ENCODE measurements around the gene KDM4D. TPM values are rescaled to one million over a fixed set of nuclear protein-coding genes. Genes with fewer than 3 reads are reported as not detected.
"Not testable (repeated sequence)": the region's sequence is repeated elsewhere in the genome, so short reads cannot be mapped to it uniquely, and the experiment has no call there.

KDM4D gene
- total RNA-seq, 4 donors from 2014 or later = 0.83 to 1.2 (median 0.98) TPM

DNA sequence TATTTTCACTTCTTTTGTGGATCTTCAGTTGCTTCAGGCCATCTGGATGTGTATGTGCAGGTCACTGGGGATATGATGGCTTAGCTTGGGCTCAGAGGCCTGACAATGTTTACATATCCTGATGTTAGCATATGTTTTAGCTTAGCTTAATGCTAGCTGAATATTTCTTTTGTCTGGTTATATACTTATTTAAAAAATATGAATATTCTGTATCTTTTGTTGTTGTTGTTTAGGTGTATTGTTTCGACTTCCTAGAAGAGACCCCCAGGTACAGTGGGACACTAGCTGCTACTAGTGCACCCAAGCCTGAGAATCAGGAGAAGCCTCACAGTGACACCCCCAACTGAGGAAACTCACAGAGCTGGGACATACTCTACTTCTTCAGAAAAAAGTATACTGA lies 51.4 kb downstream of the KDM4D start, which contains the start of gene KDM4E:
Gene KDM4E, plus strand, starts transcription at position 301 of the 400 bp plus-strand sequence. CDS start 300 bp downstream, outside the sequence.
- Histone ChIP-seq H3K9me3 (no peaks in the 10 kb centered on the region), H3K4me3 (replicated peaks in 1 of 3) (no peak within 1 kb of the TSS), H3K27ac (no peak within 1 kb of the TSS), H3K4me1 (no peaks in the 10 kb centered on the region), H3K36me3 (no peaks in the 10 kb centered on the region), H3K27me3 (no peaks in the 10 kb centered on the region)
- intact Hi-C loops (cut with DNase I) = no loop called here
- no peak for DNase-seq
- WGBS, 2 donors = 92 to 96% methylated on average over 1 of the region's 1 CpG
- no peak for TF ChIP-seq POLR2A (IDR thresholded peaks at IDR 0.05)

DNA sequence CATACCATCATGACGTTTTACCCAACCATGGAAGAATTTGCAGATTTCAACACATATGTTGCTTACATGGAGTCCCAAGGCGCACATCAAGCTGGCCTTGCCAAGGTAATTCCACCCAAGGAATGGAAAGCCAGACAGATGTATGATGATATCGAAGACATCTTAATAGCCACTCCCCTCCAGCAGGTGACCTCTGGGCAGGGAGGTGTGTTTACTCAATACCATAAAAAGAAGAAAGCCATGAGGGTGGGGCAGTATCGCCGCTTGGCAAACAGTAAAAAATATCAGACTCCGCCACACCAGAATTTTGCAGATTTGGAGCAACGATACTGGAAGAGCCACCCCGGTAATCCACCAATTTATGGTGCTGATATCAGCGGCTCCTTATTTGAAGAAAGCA lies 52.1 kb downstream of the KDM4D start:
- H3K4me1 ChIP-seq; intact Hi-C loops (cut with DNase I); H3K36me3 ChIP-seq; H3K27me3 ChIP-seq; H3K4me3 ChIP-seq (replicated peaks in 1 of 3); H3K27ac ChIP-seq; H3K9me3 ChIP-seq; DNase-seq: not testable (repeated sequence)
- 95% methylated on average over 8 of the region's 9 CpGs for WGBS, 2 donors

DNA sequence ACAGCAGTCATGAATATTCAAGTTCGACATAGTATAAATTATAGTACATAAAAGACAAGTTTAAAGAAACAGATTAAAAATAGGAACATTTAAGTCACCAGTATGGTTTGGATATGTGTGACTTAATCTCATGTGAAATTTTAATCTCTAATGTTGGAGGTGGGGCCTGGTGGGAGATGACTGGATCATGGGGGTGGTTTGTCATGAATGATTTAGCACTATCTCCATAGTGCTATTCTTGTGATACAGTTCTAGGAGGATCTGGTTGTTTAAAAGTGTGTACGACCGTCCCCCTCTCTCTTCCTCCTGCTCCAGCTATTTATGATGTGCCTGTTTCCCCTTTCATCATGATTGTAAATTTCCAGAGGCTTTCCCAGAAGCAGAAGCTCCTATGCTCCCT lies 54.8 kb downstream of the KDM4D start:
- H3K9me3 ChIP-seq = no peaks in the 10 kb centered on the region
- H3K27me3 ChIP-seq = no peaks in the 10 kb centered on the region
- H3K4me3 ChIP-seq (replicated peaks in 1 of 3) = no peak overlapping the region
- no peak for DNase-seq
- intact Hi-C loops (cut with DNase I) = no loop called here
- 91 to 92% methylated on average over 3 of the region's 3 CpGs for WGBS, 2 donors
- no peaks in the 10 kb centered on the region for H3K4me1 ChIP-seq
- TF ChIP-seq POLR2A (IDR thresholded peaks at IDR 0.05) = no peak
- TF ChIP-seq, protein P1, sequence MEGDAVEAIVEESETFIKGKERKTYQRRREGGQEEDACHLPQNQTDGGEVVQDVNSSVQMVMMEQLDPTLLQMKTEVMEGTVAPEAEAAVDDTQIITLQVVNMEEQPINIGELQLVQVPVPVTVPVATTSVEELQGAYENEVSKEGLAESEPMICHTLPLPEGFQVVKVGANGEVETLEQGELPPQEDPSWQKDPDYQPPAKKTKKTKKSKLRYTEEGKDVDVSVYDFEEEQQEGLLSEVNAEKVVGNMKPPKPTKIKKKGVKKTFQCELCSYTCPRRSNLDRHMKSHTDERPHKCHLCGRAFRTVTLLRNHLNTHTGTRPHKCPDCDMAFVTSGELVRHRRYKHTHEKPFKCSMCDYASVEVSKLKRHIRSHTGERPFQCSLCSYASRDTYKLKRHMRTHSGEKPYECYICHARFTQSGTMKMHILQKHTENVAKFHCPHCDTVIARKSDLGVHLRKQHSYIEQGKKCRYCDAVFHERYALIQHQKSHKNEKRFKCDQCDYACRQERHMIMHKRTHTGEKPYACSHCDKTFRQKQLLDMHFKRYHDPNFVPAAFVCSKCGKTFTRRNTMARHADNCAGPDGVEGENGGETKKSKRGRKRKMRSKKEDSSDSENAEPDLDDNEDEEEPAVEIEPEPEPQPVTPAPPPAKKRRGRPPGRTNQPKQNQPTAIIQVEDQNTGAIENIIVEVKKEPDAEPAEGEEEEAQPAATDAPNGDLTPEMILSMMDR (IDR thresholded peaks at IDR 0.05) = no peak
- H3K36me3 ChIP-seq = no peaks in the 10 kb centered on the region
- no peak overlapping the region for H3K27ac ChIP-seq

DNA sequence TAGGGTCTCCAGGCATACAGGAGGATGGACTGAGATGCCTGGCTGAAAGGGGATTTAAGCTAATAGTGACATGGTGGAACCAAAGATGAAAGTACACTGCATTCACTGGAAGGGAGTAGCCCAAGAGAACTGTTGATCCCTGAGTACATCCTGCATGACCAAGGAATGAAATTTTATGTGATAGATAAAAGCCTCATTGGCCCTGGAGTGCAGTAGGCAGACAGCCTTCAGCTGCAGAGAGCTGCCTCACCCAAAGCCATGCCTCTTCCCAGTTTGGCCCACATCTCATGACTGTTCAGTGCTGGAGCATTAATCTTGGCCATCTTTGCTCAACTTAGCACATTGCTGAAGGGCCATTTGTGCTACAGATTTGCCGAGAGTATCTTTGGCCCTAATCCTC lies 59.5 kb downstream of the KDM4D start:
- no peaks in the 10 kb centered on the region for H3K4me1 ChIP-seq
- 89 to 94% methylated on average over 1 of the region's 1 CpG for WGBS, 2 donors
- intact Hi-C loops (cut with DNase I) = no loop called here
- no peaks in the 10 kb centered on the region for H3K36me3 ChIP-seq
- H3K4me3 ChIP-seq (replicated peaks in 1 of 3) = no peak overlapping the region
- peaks cover 6% of the 10 kb centered on the region for H3K27me3 ChIP-seq
- TF ChIP-seq POLR2A (IDR thresholded peaks at IDR 0.05) = no peak
- TF ChIP-seq, protein P1 (IDR thresholded peaks at IDR 0.05) = no peak
- H3K27ac ChIP-seq = no peak overlapping the region
- H3K9me3 ChIP-seq = no peaks in the 10 kb centered on the region
- no peak for DNase-seq

DNA sequence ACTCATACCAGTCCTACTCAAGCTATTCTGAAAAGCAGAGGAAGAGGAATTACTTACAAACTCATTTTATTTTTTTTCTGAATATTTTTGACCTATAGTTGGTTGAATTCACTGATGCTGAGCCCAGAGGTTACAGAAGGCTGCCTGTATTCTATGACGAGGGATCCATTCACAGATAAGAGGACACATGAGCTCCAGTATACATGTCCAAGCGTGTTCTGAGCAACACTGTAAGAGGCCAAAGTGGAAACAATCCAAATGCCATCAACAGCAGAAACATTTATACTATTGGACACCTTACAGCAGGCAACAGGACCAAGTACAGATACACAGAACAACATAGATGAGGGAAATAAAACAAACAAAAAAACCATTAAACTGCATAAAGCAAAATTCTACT lies 61.8 kb downstream of the KDM4D start:
- Histone ChIP-seq H3K4me3 (replicated peaks in 1 of 3) (no peak overlapping the region), H3K27me3 (peaks cover 6% of the 10 kb centered on the region), H3K27ac (no peak overlapping the region), H3K4me1 (no peaks in the 10 kb centered on the region), H3K36me3 (no peaks in the 10 kb centered on the region), H3K9me3 (no peaks in the 10 kb centered on the region)
- intact Hi-C loops (cut with DNase I) = no loop called here
- 78 to 92% methylated on average over 2 of the region's 2 CpGs for WGBS, 2 donors
- DNase-seq = no peak
- TF ChIP-seq POLR2A (IDR thresholded peaks at IDR 0.05) = no peak

DNA sequence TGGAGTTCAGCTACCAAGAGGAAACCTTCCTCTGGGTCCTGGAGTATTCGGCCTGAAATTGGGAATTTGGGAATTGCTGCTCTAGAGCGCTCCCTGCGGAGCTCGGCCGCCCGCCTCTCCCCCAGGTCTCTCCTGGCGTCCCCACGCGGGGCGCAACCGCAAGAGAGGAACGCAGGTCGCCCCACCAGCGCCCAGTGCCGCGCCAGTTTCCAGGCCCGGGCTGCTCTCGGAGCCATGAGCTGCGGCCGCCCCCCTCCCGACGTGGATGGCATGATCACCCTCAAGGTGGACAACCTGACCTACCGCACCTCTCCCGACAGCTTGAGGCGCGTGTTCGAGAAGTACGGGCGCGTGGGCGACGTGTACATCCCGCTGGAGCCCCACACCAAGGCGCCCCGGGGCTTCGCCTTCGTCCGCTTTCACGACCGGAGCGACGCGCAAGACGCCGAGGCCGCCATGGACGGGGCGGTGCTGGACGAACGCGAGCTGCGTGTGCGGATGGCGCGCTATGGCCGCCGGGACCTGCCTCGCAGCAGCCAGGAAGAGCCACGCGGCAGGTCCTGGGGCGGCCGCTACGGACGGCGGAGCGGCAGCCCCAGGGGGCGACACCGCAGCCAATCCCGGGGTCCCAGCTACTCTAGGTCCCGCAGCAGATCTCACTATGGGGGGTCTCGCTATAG lies 64.0 kb downstream of the KDM4D start:
- H3K27me3 ChIP-seq; H3K27ac ChIP-seq; H3K36me3 ChIP-seq; intact Hi-C loops (cut with DNase I); H3K4me1 ChIP-seq; H3K9me3 ChIP-seq: not testable (repeated sequence)
- peak overlapping the region in 1 of 3 donors; percentile 24 for H3K4me3 ChIP-seq (replicated peaks in 1 of 3)
- WGBS, 2 donors = 31 to 44% methylated on average over 18 to 45 of the region's 71 CpGs
- DNase-seq = peak in 1 of 2 donors; percentile 6

DNA sequence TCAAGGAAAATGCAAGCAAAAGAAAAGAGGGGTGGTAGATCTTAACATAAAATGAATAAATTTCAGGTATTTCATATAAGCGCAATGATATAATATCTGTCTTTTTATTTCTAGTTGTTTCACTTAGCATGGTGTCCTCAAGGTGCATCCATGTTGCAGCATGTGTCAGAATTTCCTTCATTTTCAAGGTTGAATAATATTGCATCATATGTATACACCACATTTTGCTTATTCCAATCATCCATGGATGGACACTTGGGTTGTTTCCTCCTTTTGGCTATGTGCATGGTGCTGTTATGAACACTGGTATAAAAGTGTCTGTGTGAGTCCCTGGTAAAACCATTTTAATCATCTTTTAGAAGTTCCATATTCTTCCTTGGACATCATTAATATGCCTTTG lies 68.7 kb downstream of the KDM4D start:
- intact Hi-C loops (cut with DNase I) = no loop called here
- DNase-seq = no peak
- TF ChIP-seq, protein P1 (IDR thresholded peaks at IDR 0.05) = no peak
- no peak for TF ChIP-seq POLR2A (IDR thresholded peaks at IDR 0.05)
- H3K4me1 ChIP-seq = no peaks in the 10 kb centered on the region
- peaks cover 5% of the 10 kb centered on the region for H3K27me3 ChIP-seq
- H3K36me3 ChIP-seq = no peaks in the 10 kb centered on the region
- no peak overlapping the region for H3K27ac ChIP-seq
- H3K4me3 ChIP-seq (replicated peaks in 1 of 3) = no peak overlapping the region
- H3K9me3 ChIP-seq = no peaks in the 10 kb centered on the region
- 93 to 99% methylated on average over 1 of the region's 1 CpG for WGBS, 2 donors

All from thyroid gland (tissue), 4 donors.